Caco-2 (cell line): ENCODE data around the gene DGKQ. TPM values are rescaled to one million over a fixed set of nuclear protein-coding genes. Genes with fewer than 3 reads are reported as not detected.

ENCODE experiments used
- BruUV-seq: library from RNA; stranded (reverse); fragments of 400-500 nt; replicated peaks from 2 replicates; lab custom pipeline; 2021; lab: Mats Ljungman, UMichigan
- CTCF ChIA-PET: fragments of 300-600 bp; sonication (Branson Sonifier 250); formaldehyde crosslinking; loops from one replicate; lab custom pipeline; 2022; ENCODE audit warnings: antibody characterized with exemption; lab: Charles Lee
- POLR2A ChIA-PET: fragments of 300-600 bp; sonication (Branson Sonifier 250); formaldehyde crosslinking; loops from one replicate; lab custom pipeline; 2022; ENCODE audit warnings: antibody characterized with exemption; lab: Charles Lee
- DNase-seq, 2 experiments: peaks; one replicate each; pipeline versions ENCODE4 v3.0.0 to v3.0.0-alpha.2; 2020 to 2022
- H3K27me3 ChIP-seq: replicated peaks from 2 replicates; pipeline ENCODE4 v1.6.0; 2011; ENCODE audit warnings: low read length; ENCODE audit not compliant: control insufficient read depth, insufficient read depth
- H3K36me3 ChIP-seq: 2 replicates; pipeline ENCODE4 v1.5.1; 2011; ENCODE audit warnings: low read length; ENCODE audit not compliant: control insufficient read depth, insufficient read depth
- H3K4me1 ChIP-seq: fragments of 250-450 bp; sonication (Bioruptor Pico); 2 replicates; pipeline ENCODE4 v1.5.1; 2020; ENCODE audit warnings: mild to moderate bottlenecking
- H3K4me3 ChIP-seq: 2 replicates; pipeline ENCODE4 v1.5.1; 2011; ENCODE audit warnings: low read depth, mild to moderate bottlenecking, control low read depth, low read length
- H3K9me3 ChIP-seq: fragments of 250-450 bp; sonication (Bioruptor Pico); 2 replicates; pipeline ENCODE4 v1.5.1; 2020; ENCODE audit warnings: mild to moderate bottlenecking, moderate library complexity
- H3K27ac Mint-ChIP-seq: one replicate; pipeline ENCODE4 v1.8.0; 2022; ENCODE audit warnings: mixed read lengths; ENCODE audit not compliant: unreplicated experiment
- H3K27me3 Mint-ChIP-seq: one replicate; pipeline ENCODE4 v1.8.0; 2022; ENCODE audit warnings: mixed read lengths; ENCODE audit not compliant: insufficient read depth, unreplicated experiment
- H3K36me3 Mint-ChIP-seq: one replicate; pipeline ENCODE4 v1.8.0; 2022; ENCODE audit warnings: mild to moderate bottlenecking, mixed read lengths; ENCODE audit not compliant: insufficient read depth, unreplicated experiment
- H3K4me1 Mint-ChIP-seq: one replicate; pipeline ENCODE4 v1.8.0; 2022; ENCODE audit warnings: low read depth, mixed read lengths; ENCODE audit not compliant: unreplicated experiment
- H3K4me3 Mint-ChIP-seq: one replicate; pipeline ENCODE4 v1.8.0; 2022; ENCODE audit warnings: mild to moderate bottlenecking, moderate library complexity, mixed read lengths; ENCODE audit not compliant: unreplicated experiment
- H3K9me3 Mint-ChIP-seq: one replicate; pipeline ENCODE4 v1.8.0; 2022; ENCODE audit warnings: mixed read lengths; ENCODE audit not compliant: unreplicated experiment
- intact Hi-C: fragments of 100-400 bp; cut with micrococcal nuclease; formaldehyde crosslinking; loops from one replicate; pipeline ENCODE4 v1.10.0; 2022; ENCODE audit not compliant: unreplicated experiment
- total RNA-seq: library from RNA; stranded (reverse); gene quantifications from 2 replicates; pipeline ENCODE4 v1.2.3, GENCODE V29; 2022
- TF ChIP-seq, protein P1 (sequence below), 2 experiments: fragments of 200-600 bp in 1 of 2; IDR thresholded peaks; 1 replicate in 1 of 2; 2 replicates in 1 of 2; pipeline versions ENCODE4 v1.5.1 to v1.8.0; 2011 to 2022; ENCODE audit warnings: antibody characterized with exemption in 1 of 2, control low read depth in 1 of 2, inconsistent platforms in 1 of 2, low read depth in 1 of 2, low read length in 1 of 2, mild to moderate bottlenecking in 1 of 2, moderate library complexity in 1 of 2; ENCODE audit not compliant: insufficient read depth in 1 of 2, severe bottlenecking in 1 of 2, unreplicated experiment in 1 of 2

The DGKQ gene
- total RNA-seq, 1 experiment from 2014 or later = 14.1 TPM

DNA sequence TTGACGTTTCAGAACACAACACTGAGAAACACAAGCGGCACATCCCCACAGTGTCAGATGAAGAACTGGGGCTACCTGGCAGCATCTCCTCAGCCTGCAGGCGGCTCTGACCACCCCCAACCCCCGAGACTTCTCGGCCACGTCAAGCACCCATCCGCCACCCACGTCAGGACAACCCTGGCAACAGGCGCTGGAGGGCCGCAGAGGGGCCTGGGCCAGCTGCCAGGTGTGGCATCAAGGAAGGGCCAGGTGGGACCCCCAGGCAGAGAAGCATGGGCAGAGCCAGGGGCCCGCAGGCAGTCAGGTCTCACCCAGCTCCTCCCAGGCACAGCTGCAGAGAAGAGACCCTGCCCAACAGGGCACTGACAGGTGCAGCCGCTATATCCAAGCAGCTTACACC is 63.5 kb downstream of the DGKQ start:
- TF ChIP-seq, protein P1, sequence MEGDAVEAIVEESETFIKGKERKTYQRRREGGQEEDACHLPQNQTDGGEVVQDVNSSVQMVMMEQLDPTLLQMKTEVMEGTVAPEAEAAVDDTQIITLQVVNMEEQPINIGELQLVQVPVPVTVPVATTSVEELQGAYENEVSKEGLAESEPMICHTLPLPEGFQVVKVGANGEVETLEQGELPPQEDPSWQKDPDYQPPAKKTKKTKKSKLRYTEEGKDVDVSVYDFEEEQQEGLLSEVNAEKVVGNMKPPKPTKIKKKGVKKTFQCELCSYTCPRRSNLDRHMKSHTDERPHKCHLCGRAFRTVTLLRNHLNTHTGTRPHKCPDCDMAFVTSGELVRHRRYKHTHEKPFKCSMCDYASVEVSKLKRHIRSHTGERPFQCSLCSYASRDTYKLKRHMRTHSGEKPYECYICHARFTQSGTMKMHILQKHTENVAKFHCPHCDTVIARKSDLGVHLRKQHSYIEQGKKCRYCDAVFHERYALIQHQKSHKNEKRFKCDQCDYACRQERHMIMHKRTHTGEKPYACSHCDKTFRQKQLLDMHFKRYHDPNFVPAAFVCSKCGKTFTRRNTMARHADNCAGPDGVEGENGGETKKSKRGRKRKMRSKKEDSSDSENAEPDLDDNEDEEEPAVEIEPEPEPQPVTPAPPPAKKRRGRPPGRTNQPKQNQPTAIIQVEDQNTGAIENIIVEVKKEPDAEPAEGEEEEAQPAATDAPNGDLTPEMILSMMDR (IDR thresholded peaks at IDR 0.05; ENCODE audit: insufficient read depth in 1 of 2, low read depth in 1 of 2, low read length in 1 of 2, severe bottlenecking in 1 of 2, unreplicated experiment in 1 of 2) = no peak
- H3K4me1 ChIP-seq = no peaks in the 10 kb centered on the region
- H3K4me3 ChIP-seq = no peak overlapping the region
- no peaks in the 10 kb centered on the region; the same call in 1 of the 2 replicates for H3K36me3 ChIP-seq
- Mint-ChIP-seq H3K4me1 (no peaks in the 10 kb centered on the region), H3K36me3 (peaks cover 42% of the 10 kb centered on the region), H3K9me3 (no peaks in the 10 kb centered on the region), H3K27ac (no peak overlapping the region), H3K27me3 (no peaks in the 10 kb centered on the region), H3K4me3 (no peak overlapping the region)
- BruUV-seq = no TSS peak
- no peaks in the 10 kb centered on the region for H3K27me3 ChIP-seq
- no peaks in the 10 kb centered on the region for H3K9me3 ChIP-seq
- intact Hi-C loops = no loop called here
- no peak for DNase-seq
- ChIA-PET CTCF (no interaction called here), POLR2A (no interaction called here)

DNA sequence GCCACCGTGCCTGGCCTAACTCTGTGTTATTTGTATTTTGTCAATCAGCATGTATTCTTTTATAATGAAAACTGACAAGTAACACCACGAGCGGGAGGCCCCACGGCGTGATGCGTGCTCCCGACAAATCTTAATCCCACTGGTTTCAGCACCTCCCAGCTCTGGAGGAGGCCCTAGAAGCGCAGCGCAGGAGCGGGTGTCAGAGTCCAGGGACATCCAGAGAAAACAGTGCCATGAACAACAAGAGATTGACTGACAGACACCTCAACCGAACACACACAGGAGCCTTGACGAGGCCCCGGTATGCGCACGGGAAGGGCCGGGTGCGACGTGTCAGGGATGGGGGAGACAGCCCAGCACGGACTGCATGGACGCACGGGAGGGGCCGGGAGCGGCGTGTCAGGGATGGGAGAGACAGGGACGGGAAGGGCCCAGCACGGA is 64.2 kb downstream of the DGKQ start:
- intact Hi-C loops = no loop called here
- BruUV-seq = no TSS peak
- no peaks in the 10 kb centered on the region for H3K9me3 Mint-ChIP-seq
- no peaks in the 10 kb centered on the region; the same call in 1 of the 2 replicates for H3K36me3 ChIP-seq
- no peaks in the 10 kb centered on the region for H3K27me3 Mint-ChIP-seq
- H3K27ac Mint-ChIP-seq = no peak overlapping the region
- H3K4me1 Mint-ChIP-seq = no peaks in the 10 kb centered on the region
- no peaks in the 10 kb centered on the region for H3K27me3 ChIP-seq
- POLR2A ChIA-PET = no interaction called here
- CTCF ChIA-PET = no interaction called here
- H3K4me3 ChIP-seq = no peak overlapping the region
- H3K4me1 ChIP-seq = no peaks in the 10 kb centered on the region
- TF ChIP-seq, protein P1 (IDR thresholded peaks at IDR 0.05; ENCODE audit: insufficient read depth in 1 of 2, low read depth in 1 of 2, low read length in 1 of 2, severe bottlenecking in 1 of 2, unreplicated experiment in 1 of 2) = no peak
- no peak overlapping the region for H3K4me3 Mint-ChIP-seq
- DNase-seq = no peak
- H3K9me3 ChIP-seq = no peaks in the 10 kb centered on the region
- H3K36me3 Mint-ChIP-seq = peaks cover 42% of the 10 kb centered on the region

Other genes starting within 250 kb of the DGKQ start
- 20.5 and 20.9 TPM in 2 replicates for gene CPLX1, start 147.4 kb downstream of the DGKQ start, total RNA-seq
- gene GAK, start 41.3 kb downstream of the DGKQ start, total RNA-seq = 126 TPM in 2 replicates
- 22.3 and 30.2 TPM in 2 replicates for gene TMEM175, start 41.1 kb downstream of the DGKQ start, total RNA-seq
- gene IDUA, start 13.5 kb upstream of the DGKQ start, total RNA-seq = 26.4 and 26.9 TPM in 2 replicates
- 8.7 and 9.6 TPM in 2 replicates for gene SLC26A1, start 19.8 kb upstream of the DGKQ start, total RNA-seq
- gene FGFRL1, start 38.1 kb upstream of the DGKQ start, total RNA-seq = 25.4 and 26.0 TPM in 2 replicates
- not detected in 2 replicates for gene RNF212, start 140.0 kb upstream of the DGKQ start, total RNA-seq
- 3.1 and 4.0 TPM in 2 replicates for gene SPON2, start 199.0 kb upstream of the DGKQ start, total RNA-seq